ENCODE results near the gene UNC50. TPM values are rescaled to one million over a fixed set of nuclear protein-coding genes. Genes with fewer than 3 reads are reported as not detected.
A peak's percentile ranks its signal among the peaks of the same experiment; 100 is the strongest.
"Not testable (repeated sequence)": the region's sequence is repeated elsewhere in the genome, so short reads cannot be mapped to it uniquely, and the experiment has no call there.

The UNC50 gene
- total and polyA plus RNA-seq, 12 donors = 21.3 to 58.4 (median 25.6) TPM

- H3K36me3 ChIP-seq = peaks cover 0 to 20% (median 0%) of the 10 kb centered on the region in 9 donors
- ATAC-seq = no peak
- 89 to 92% methylated on average over 4 of the region's 4 CpGs for WGBS, 2 donors
- no peaks in the 10 kb centered on the region for H3K27me3 ChIP-seq
- peaks cover 0 to 6% (median 0%) of the 10 kb centered on the region in 11 donors for H3K9me3 ChIP-seq
- DNase-seq = no peak
- TF ChIP-seq CTCF (IDR thresholded peaks at IDR 0.05) = no peak
- H3K4me3 ChIP-seq = no peak overlapping the region
- H3K27ac ChIP-seq = peak overlapping the region in 1 of 10 donors; percentile 32
- intact Hi-C loops (cut with DNase I) = loop anchor here in 5 of 10 donors (5.0 to 10.0 kb wide), 5 partner anchors 68 to 408 kb away; partner anchors contain the start of gene MGAT4A (in 1 of the 5)
- peaks cover 0 to 40% (median 0%) of the 10 kb centered on the region in 9 donors for H3K4me1 ChIP-seq
These were observed 48.4 kb downstream of the UNC50 start for GRCh38 chr2:98656800-98657199.

- Histone ChIP-seq H3K27me3 (no peaks in the 10 kb centered on the region), H3K36me3 (peaks cover 0 to 33% (median 0%) of the 10 kb centered on the region in 9 donors), H3K4me1 (peaks cover 0 to 32% (median 0%) of the 10 kb centered on the region in 9 donors), H3K4me3 (peak overlapping the region in 1 of 10 donors; percentile 6), H3K27ac (peak overlapping the region in 1 of 10 donors; percentile 64), H3K9me3 (peaks cover 0 to 6% (median 0%) of the 10 kb centered on the region in 11 donors)
- intact Hi-C loops (cut with DNase I) = loop anchor here in 5 of 10 donors (5.0 to 10.0 kb wide), 5 partner anchors 66 to 406 kb away; partner anchors contain the start of gene MGAT4A (in 1 of the 5)
- 92 to 94% methylated on average over 4 of the region's 4 CpGs for WGBS, 2 donors
- no peak for TF ChIP-seq CTCF (IDR thresholded peaks at IDR 0.05)
- no peak for ATAC-seq
- no peak for DNase-seq
These were observed 50.6 kb downstream of the UNC50 start for GRCh38 chr2:98658816-98659490.

- peaks cover 0 to 29% (median 0%) of the 10 kb centered on the region in 9 donors for H3K4me1 ChIP-seq
- intact Hi-C loops (cut with DNase I) = loop anchor here in 5 of 10 donors (5.0 to 10.0 kb wide), 5 partner anchors 65 to 405 kb away; partner anchors contain the start of gene MGAT4A (in 1 of the 5)
- not testable (repeated sequence) for H3K27me3 ChIP-seq, DNase-seq, H3K9me3 ChIP-seq, ATAC-seq
- H3K36me3 ChIP-seq = peaks cover 0 to 33% (median 0%) of the 10 kb centered on the region in 9 donors
- peak overlapping the region in 1 of 10 donors; percentile 64 for H3K27ac ChIP-seq
- H3K4me3 ChIP-seq = peak overlapping the region in 1 of 10 donors; percentile 6
- WGBS, 2 donors = 96 to 98% methylated on average over 3 of the region's 3 CpGs
These were observed 51.1 kb downstream of the UNC50 start for GRCh38 chr2:98659491-98659840.

GRCh38 chr2:98663511-98664090, 55.2 kb downstream of the UNC50 start:
- TF ChIP-seq CTCF (IDR thresholded peaks at IDR 0.05) = no peak
- Histone ChIP-seq H3K9me3 (peaks cover 0 to 6% (median 0%) of the 10 kb centered on the region in 11 donors), H3K4me1 (peaks cover 0 to 10% (median 0%) of the 10 kb centered on the region in 9 donors), H3K27me3 (no peaks in the 10 kb centered on the region), H3K4me3 (no peak overlapping the region), H3K27ac (peak overlapping the region in 1 of 10 donors; percentile 66), H3K36me3 (peaks cover 0 to 50% (median 0%) of the 10 kb centered on the region in 9 donors)
- DNase-seq = no peak
- no peak for ATAC-seq
- 87 to 88% methylated on average over 12 of the region's 12 CpGs for WGBS, 2 donors
- intact Hi-C loops (cut with DNase I) = no loop called here
